ENCODE measurements around the gene OGDH. TPM values are rescaled to one million over a fixed set of nuclear protein-coding genes. Genes with fewer than 3 reads are reported as not detected.

OGDH gene
- total and polyA plus RNA-seq, 4 donors, result 10.8 to 71.2 (median 41.2) TPM

- Histone ChIP-seq H3K4me1 (ENCODE audit: control insufficient read depth in 4 of 4, insufficient read depth in 4 of 4, low read length in 3 of 4) (no peaks in the 10 kb centered on the region), H3K36me3 (ENCODE audit: control insufficient read depth in 4 of 4, insufficient read depth in 3 of 4, low read depth in 1 of 4, low read length in 3 of 4) (peaks cover 6 to 33% (median 13%) of the 10 kb centered on the region in 4 donors), H3K27ac (ENCODE audit: low read depth in 1 of 2, low read length in 2 of 2) (no peak overlapping the region), H3K27me3 (ENCODE audit: control insufficient read depth in 4 of 4, insufficient read depth in 4 of 4, low read length in 3 of 4) (no peaks in the 10 kb centered on the region), H3K4me3 (ENCODE audit: low read depth in 1 of 3, low read length in 3 of 3) (no peak overlapping the region), H3K9me3 (ENCODE audit: control insufficient read depth in 4 of 4, low read length in 3 of 4) (no peaks in the 10 kb centered on the region), H3K9ac (ENCODE audit: low read depth in 1 of 2, low read length in 2 of 2) (no peak overlapping the region)
- DNase-seq (ENCODE audit: low spot score), result no peak
- 94% methylated on average over 1 of the region's 1 CpG for WGBS
- TF ChIP-seq CTCF (IDR thresholded peaks at IDR 0.05; ENCODE audit: low read depth, low read length, missing input control), result no peak
- TF ChIP-seq JUND (IDR thresholded peaks at IDR 0.05), result no peak
- TF ChIP-seq EGR1 (IDR thresholded peaks at IDR 0.05; ENCODE audit: low read depth in 2 of 2), result no peak
- TF ChIP-seq TAF1 (conservative IDR thresholded peaks at IDR 0.05), result no peak
These were observed 64.6 kb downstream of the OGDH start for GRCh38 chr7:44671069-44671468.

DNA sequence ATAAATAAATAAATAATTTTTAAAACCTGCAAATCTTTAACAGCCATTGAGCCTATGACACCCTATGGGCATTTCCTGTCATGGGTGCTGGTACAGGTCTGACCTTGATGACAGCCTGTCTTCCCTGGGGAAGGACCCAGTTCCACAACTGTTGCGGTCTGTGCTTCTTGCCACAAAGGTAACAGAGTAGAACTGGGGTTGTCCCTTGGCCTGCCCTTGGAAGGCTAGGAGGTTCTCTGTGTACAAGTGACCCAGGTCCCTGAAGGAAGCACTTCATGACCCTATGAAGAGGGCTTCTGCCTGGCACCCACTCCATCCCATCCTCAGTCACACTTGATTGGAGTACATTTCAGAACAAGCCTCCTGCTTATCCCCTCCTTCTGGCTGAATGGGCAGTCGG is 66.9 kb downstream of the OGDH start:
- Histone ChIP-seq H3K4me1 (ENCODE audit: control insufficient read depth in 4 of 4, insufficient read depth in 4 of 4, low read length in 3 of 4) (peaks cover 4 to 10% (median 9%) of the 10 kb centered on the region in 4 donors), H3K9ac (ENCODE audit: low read depth in 1 of 2, low read length in 2 of 2) (no peak overlapping the region), H3K36me3 (ENCODE audit: control insufficient read depth in 4 of 4, insufficient read depth in 3 of 4, low read depth in 1 of 4, low read length in 3 of 4) (peaks cover 4 to 30% (median 13%) of the 10 kb centered on the region in 4 donors), H3K27me3 (ENCODE audit: control insufficient read depth in 4 of 4, insufficient read depth in 4 of 4, low read length in 3 of 4) (no peaks in the 10 kb centered on the region), H3K4me3 (ENCODE audit: low read depth in 1 of 3, low read length in 3 of 3) (no peak overlapping the region), H3K27ac (ENCODE audit: low read depth in 1 of 2, low read length in 2 of 2) (no peak overlapping the region), H3K9me3 (ENCODE audit: control insufficient read depth in 4 of 4, low read length in 3 of 4) (no peaks in the 10 kb centered on the region)
- 98% methylated on average over 2 of the region's 2 CpGs for WGBS
- no peak for TF ChIP-seq NR2F2 (IDR thresholded peaks at IDR 0.05)
- no peak for DNase-seq (ENCODE audit: low spot score)

GRCh38 chr7:44673771-44674170 is 67.3 kb downstream of the OGDH start:
- Histone ChIP-seq H3K9me3 (ENCODE audit: control insufficient read depth in 4 of 4, low read length in 3 of 4) (no peaks in the 10 kb centered on the region), H3K27me3 (ENCODE audit: control insufficient read depth in 4 of 4, insufficient read depth in 4 of 4, low read length in 3 of 4) (no peaks in the 10 kb centered on the region), H3K36me3 (ENCODE audit: control insufficient read depth in 4 of 4, insufficient read depth in 3 of 4, low read depth in 1 of 4, low read length in 3 of 4) (peaks cover 4 to 30% (median 13%) of the 10 kb centered on the region in 4 donors), H3K4me3 (ENCODE audit: low read depth in 1 of 3, low read length in 3 of 3) (no peak overlapping the region), H3K4me1 (ENCODE audit: control insufficient read depth in 4 of 4, insufficient read depth in 4 of 4, low read length in 3 of 4) (peaks cover 6 to 15% (median 14%) of the 10 kb centered on the region in 4 donors), H3K27ac (ENCODE audit: low read depth in 1 of 2, low read length in 2 of 2) (no peak overlapping the region), H3K9ac (ENCODE audit: low read depth in 1 of 2, low read length in 2 of 2) (no peak overlapping the region)
- WGBS, result 95% methylated on average over 6 of the region's 6 CpGs
- TF ChIP-seq GABPA (IDR thresholded peaks at IDR 0.05 in 1 of 2, conservative IDR thresholded peaks at IDR 0.05 in 1 of 2) (no peak), FOXA1 (IDR thresholded peaks at IDR 0.05) (no peak), EGR1 (IDR thresholded peaks at IDR 0.05; ENCODE audit: low read depth in 2 of 2) (no peak)
- DNase-seq (ENCODE audit: low spot score), result no peak

GRCh38 chr7:44674381-44674780 is 68.0 kb downstream of the OGDH start:
- Histone ChIP-seq H3K4me1 (ENCODE audit: control insufficient read depth in 4 of 4, insufficient read depth in 4 of 4, low read length in 3 of 4) (peaks cover 10 to 21% (median 20%) of the 10 kb centered on the region in 4 donors), H3K36me3 (ENCODE audit: control insufficient read depth in 4 of 4, insufficient read depth in 3 of 4, low read depth in 1 of 4, low read length in 3 of 4) (peaks cover 4 to 28% (median 12%) of the 10 kb centered on the region in 4 donors), H3K27me3 (ENCODE audit: control insufficient read depth in 4 of 4, insufficient read depth in 4 of 4, low read length in 3 of 4) (no peaks in the 10 kb centered on the region), H3K9me3 (ENCODE audit: control insufficient read depth in 4 of 4, low read length in 3 of 4) (no peaks in the 10 kb centered on the region), H3K4me3 (ENCODE audit: low read depth in 1 of 3, low read length in 3 of 3) (no peak overlapping the region), H3K9ac (ENCODE audit: low read depth in 1 of 2, low read length in 2 of 2) (no peak overlapping the region), H3K27ac (ENCODE audit: low read depth in 1 of 2, low read length in 2 of 2) (no peak overlapping the region)
- TF ChIP-seq CTCF (IDR thresholded peaks at IDR 0.05; ENCODE audit: low read depth, low read length, missing input control) (no peak), MAX (IDR thresholded peaks at IDR 0.05) (no peak), YY1 (IDR thresholded peaks at IDR 0.05) (no peak), HNF4G (IDR thresholded peaks at IDR 0.05) (no peak), REST (IDR thresholded peaks at IDR 0.05) (no peak), EGR1 (IDR thresholded peaks at IDR 0.05; ENCODE audit: low read depth in 2 of 2) (no peak), FOXA1 (IDR thresholded peaks at IDR 0.05) (no peak), SP1 (IDR thresholded peaks at IDR 0.05) (no peak), JUND (IDR thresholded peaks at IDR 0.05) (no peak), ATF3 (IDR thresholded peaks at IDR 0.05) (no peak), HNF4A (conservative IDR thresholded peaks at IDR 0.05) (no peak)
- over 99% methylated on average over 7 of the region's 7 CpGs for WGBS
- DNase-seq (ENCODE audit: low spot score), result no peak
